ENCODE measurements around the gene FAM98B. TPM values are rescaled to one million over a fixed set of nuclear protein-coding genes. Genes with fewer than 3 reads are reported as not detected.
A peak's percentile ranks its signal among the peaks of the same experiment; 100 is the strongest.

The FAM98B gene
- total RNA-seq, 1 experiment from 2014 or later: 50.0 TPM

- Histone ChIP-seq H3K9ac (ENCODE audit: extremely low read depth, insufficient read length, low read length) (no peak overlapping the region), H2BK12ac (ENCODE audit: insufficient read length, low read depth, low read length) (peak overlapping the region; percentile 25), H4K8ac (replicated peaks; ENCODE audit: insufficient read length, low read depth, low read length) (no peak overlapping the region), H3K4me1 (ENCODE audit: insufficient read depth, low read length) (no peaks in the 10 kb centered on the region), H3K9me3 (ENCODE audit: control insufficient read depth, low read depth, low read length) (no peaks in the 10 kb centered on the region), H4K20me1 (ENCODE audit: control insufficient read depth, insufficient read depth, insufficient read length) (no peaks in the 10 kb centered on the region), H3K79me1 (ENCODE audit: insufficient read depth, low read depth, low read length, poor library complexity, severe bottlenecking) (no peaks in the 10 kb centered on the region), H3K27me3 (ENCODE audit: insufficient read depth, low read length) (no peaks in the 10 kb centered on the region), H4K91ac (ENCODE audit: insufficient read length, low read depth, low read length) (no peak overlapping the region), H3K14ac (ENCODE audit: insufficient read depth, low read length) (no peak overlapping the region), H3K4ac (ENCODE audit: low read depth, low read length) (no peak overlapping the region), H3T11ph (ENCODE audit: low read length) (no peak overlapping the region), H3K18ac (ENCODE audit: insufficient read length, low read depth, low read length) (no peak overlapping the region), H2AFZ (ENCODE audit: low read length) (no peak overlapping the region), H4K5ac (ENCODE audit: insufficient read length, low read depth, low read length) (no peak overlapping the region), H3K23me2 (ENCODE audit: insufficient read length, low read depth, low read length, poor library complexity, severe bottlenecking) (no peaks in the 10 kb centered on the region), H3K27ac (ENCODE audit: insufficient read length, low read depth, low read length) (no peak overlapping the region), H3K23ac (ENCODE audit: insufficient read length, low read depth, low read length) (no peak overlapping the region), H2AK5ac (ENCODE audit: insufficient read length, low read length) (no peak overlapping the region), H2BK120ac (ENCODE audit: low read depth, low read length, poor library complexity, severe bottlenecking) (no peak overlapping the region), H3K4me2 (ENCODE audit: insufficient read depth, insufficient read length, low read length) (no peak overlapping the region), H2BK20ac (ENCODE audit: low read depth, low read length, poor library complexity, severe bottlenecking) (no peak overlapping the region), H3K56ac (ENCODE audit: insufficient read length, low read depth, low read length) (no peak overlapping the region), H2BK15ac (ENCODE audit: low read depth, low read length) (no peak overlapping the region), H3K79me2 (ENCODE audit: insufficient read depth, low read length) (no peaks in the 10 kb centered on the region), H2BK5ac (ENCODE audit: insufficient read length, low read length) (no peak overlapping the region)
- TF ChIP-seq, protein P1, sequence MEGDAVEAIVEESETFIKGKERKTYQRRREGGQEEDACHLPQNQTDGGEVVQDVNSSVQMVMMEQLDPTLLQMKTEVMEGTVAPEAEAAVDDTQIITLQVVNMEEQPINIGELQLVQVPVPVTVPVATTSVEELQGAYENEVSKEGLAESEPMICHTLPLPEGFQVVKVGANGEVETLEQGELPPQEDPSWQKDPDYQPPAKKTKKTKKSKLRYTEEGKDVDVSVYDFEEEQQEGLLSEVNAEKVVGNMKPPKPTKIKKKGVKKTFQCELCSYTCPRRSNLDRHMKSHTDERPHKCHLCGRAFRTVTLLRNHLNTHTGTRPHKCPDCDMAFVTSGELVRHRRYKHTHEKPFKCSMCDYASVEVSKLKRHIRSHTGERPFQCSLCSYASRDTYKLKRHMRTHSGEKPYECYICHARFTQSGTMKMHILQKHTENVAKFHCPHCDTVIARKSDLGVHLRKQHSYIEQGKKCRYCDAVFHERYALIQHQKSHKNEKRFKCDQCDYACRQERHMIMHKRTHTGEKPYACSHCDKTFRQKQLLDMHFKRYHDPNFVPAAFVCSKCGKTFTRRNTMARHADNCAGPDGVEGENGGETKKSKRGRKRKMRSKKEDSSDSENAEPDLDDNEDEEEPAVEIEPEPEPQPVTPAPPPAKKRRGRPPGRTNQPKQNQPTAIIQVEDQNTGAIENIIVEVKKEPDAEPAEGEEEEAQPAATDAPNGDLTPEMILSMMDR (conservative IDR thresholded peaks at IDR 0.05): peak; percentile 94
- no peak overlapping the region for H3K27ac Mint-ChIP-seq
- H3K9me3 Mint-ChIP-seq: no peaks in the 10 kb centered on the region; a peak in 1 of 5 replicates
- peaks cover 5 to 7% of the 10 kb centered on the region in 2 experiments for H3K4me1 Mint-ChIP-seq
- peaks cover 14% of the 10 kb centered on the region for H3K27me3 Mint-ChIP-seq (ENCODE audit: low read depth)
- DNase-seq: peak; percentile 70
- H3K4me3 Mint-ChIP-seq: peak overlapping the region in 1 of 2 experiments; percentile 24; a peak in 1 of 5 replicates
- WGBS (ENCODE audit: extremely low coverage, insufficient read length, low lambda C conversion rate): no CpG with 5 or more reads among the region's 9 CpGs
- H3K36me3 Mint-ChIP-seq (ENCODE audit: insufficient read depth in 1 of 3, low read depth in 3 of 3): no peaks in the 10 kb centered on the region; a peak in 1 of 7 replicates
These were observed 13.4 kb upstream of the FAM98B start for GRCh38 chr15:38440353-38441129.

Measured in H9 (cell line).